Transverse colon (tissue), 4 donors: ENCODE data around the gene AHNAK. TPM values are rescaled to one million over a fixed set of nuclear protein-coding genes. Genes with fewer than 3 reads are reported as not detected.

ENCODE experiments used
- DNase-seq: peaks from one replicate; pipeline ENCODE4 v3.0.0-alpha.2; 2019
- H3K27ac ChIP-seq, 4 donors: fragments of 200-600 bp; sonication (generic); 2 replicates each; pipeline ENCODE4 v1.5.1; 2016 to 2018; ENCODE audit warnings: inconsistent platforms in 4 of 4
- H3K27me3 ChIP-seq: fragments of 200-600 bp; sonication (generic); 2 replicates; pipeline ENCODE4 v1.5.1; 2017; ENCODE audit warnings: inconsistent platforms
- H3K36me3 ChIP-seq, 4 donors: fragments of 200-600 bp; sonication (generic); 2 replicates each; pipeline ENCODE4 v1.5.1; 2017 to 2019; ENCODE audit warnings: inconsistent platforms in 4 of 4
- H3K4me1 ChIP-seq, 4 donors: fragments of 200-600 bp; sonication (generic); 2 replicates each; pipeline ENCODE4 v1.5.1; 2017 to 2020; ENCODE audit warnings: inconsistent platforms in 4 of 4
- H3K4me3 ChIP-seq, 4 donors: fragments of 200-600 bp; sonication (generic); 1 replicate in 1 of 4; 2 replicates in 3 of 4; pipeline versions ENCODE4 v1.5.1 to v1.6.1; 2017 to 2019; ENCODE audit warnings: inconsistent platforms in 4 of 4
- H3K9me3 ChIP-seq, 2 donors: fragments of 200-600 bp; sonication (generic); 2 replicates each; pipeline ENCODE4 v1.5.1; 2017 to 2019; ENCODE audit warnings: inconsistent platforms in 2 of 2
- EP300 ChIP-seq: sonication (generic); formaldehyde crosslinking; IDR thresholded peaks from one replicate; pipeline ENCODE4 v1.6.1; 2017; ENCODE audit warnings: antibody characterized with exemption, low read depth
- POLR2A ChIP-seq: fragments of 450-650 bp; IDR thresholded peaks from one replicate; pipeline ENCODE4 v1.6.1; 2016; ENCODE audit warnings: antibody characterized with exemption, mild to moderate bottlenecking, moderate library complexity
- POLR2AphosphoS5 ChIP-seq, 3 donors: sonication (generic); formaldehyde crosslinking; IDR thresholded peaks; one replicate each; pipeline ENCODE4 v1.6.1; 2016; ENCODE audit warnings: antibody characterized with exemption in 3 of 3
- WGBS, 2 donors: methylation state at CpG; one replicate each; pipeline ENCODE4 v1.1.5; 2018; ENCODE audit warnings: low coverage in 1 of 2; 5-methylcytosine and 5-hydroxymethylcytosine counted together
- in situ Hi-C, 4 donors: fragments of 200-750 bp; cut with MboI; loops; one replicate each; pipeline versions ENCODE4 v1.15.0 to v1.15.1; 2017; ENCODE audit warnings: low sequenced_read_pairs in 3 of 4, low pct_ligation_motif_present in 1 of 4, low pct_unique_long_range_greater_than_20kb in 1 of 4
- intact Hi-C: fragments of 100-400 bp; cut with DNase I; formaldehyde crosslinking; loops from one replicate; pipeline ENCODE4 v1.15.1; 2023; ENCODE audit warnings: low total_unique reads
- total RNA-seq, 4 donors: library from RNA; depleted of rRNA; stranded (reverse); fragments of >200 nt; gene quantifications; one replicate each; pipeline ENCODE4 v1.1.0, GENCODE V29; 2016
- TF ChIP-seq, protein P1 (sequence below), 5 experiments: fragments of 200-600 bp in 3 of 5; fragments of 450-650 bp in 2 of 5; sonication (generic) in 3 of 5; IDR thresholded peaks; 1 replicate in 2 of 5; 2 replicates in 3 of 5; pipeline ENCODE4 v1.5.1; 2016 to 2017; ENCODE audit warnings: antibody characterized with exemption in 5 of 5, inconsistent platforms in 3 of 5, mild to moderate bottlenecking in 2 of 5, moderate library complexity in 1 of 5

AHNAK gene
- total RNA-seq, 4 donors from 2014 or later, result 561 to 1,032 (median 742) TPM

DNA sequence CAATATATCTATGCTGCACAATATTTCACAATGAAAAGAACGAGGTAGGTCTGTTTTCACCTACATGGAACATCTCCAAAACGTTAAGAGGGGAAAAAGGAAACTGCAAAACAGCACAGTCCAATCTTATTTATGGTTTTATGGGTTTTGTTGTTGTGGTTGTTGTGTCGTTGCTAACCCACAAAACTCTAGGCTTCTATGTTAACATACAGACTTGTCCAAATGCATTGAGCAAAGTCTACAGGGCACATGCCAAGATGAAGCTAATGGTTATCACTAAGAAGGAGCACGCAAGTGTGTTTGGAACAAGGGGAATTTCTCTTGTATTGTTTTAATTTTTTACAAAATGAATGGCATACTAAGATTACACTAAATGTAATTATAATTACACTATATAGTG lies 48.6 kb downstream of the AHNAK start:
- H3K9me3 ChIP-seq, result no peaks in the 10 kb centered on the region
- no peak for DNase-seq
- WGBS, 2 donors, result 43 to 46% methylated on average over 2 to 4 of the region's 4 CpGs
- H3K36me3 ChIP-seq, result no peaks in the 10 kb centered on the region
- no peaks in the 10 kb centered on the region for H3K27me3 ChIP-seq
- peak overlapping the region in 2 of 4 donors; percentile 34 to 83 for H3K27ac ChIP-seq
- intact Hi-C loops (no loop called here), in situ Hi-C loops (no loop called here)
- peaks cover 22 to 49% (median 24%) of the 10 kb centered on the region in 4 donors for H3K4me1 ChIP-seq
- H3K4me3 ChIP-seq, result no peak overlapping the region
- TF ChIP-seq, protein P1, sequence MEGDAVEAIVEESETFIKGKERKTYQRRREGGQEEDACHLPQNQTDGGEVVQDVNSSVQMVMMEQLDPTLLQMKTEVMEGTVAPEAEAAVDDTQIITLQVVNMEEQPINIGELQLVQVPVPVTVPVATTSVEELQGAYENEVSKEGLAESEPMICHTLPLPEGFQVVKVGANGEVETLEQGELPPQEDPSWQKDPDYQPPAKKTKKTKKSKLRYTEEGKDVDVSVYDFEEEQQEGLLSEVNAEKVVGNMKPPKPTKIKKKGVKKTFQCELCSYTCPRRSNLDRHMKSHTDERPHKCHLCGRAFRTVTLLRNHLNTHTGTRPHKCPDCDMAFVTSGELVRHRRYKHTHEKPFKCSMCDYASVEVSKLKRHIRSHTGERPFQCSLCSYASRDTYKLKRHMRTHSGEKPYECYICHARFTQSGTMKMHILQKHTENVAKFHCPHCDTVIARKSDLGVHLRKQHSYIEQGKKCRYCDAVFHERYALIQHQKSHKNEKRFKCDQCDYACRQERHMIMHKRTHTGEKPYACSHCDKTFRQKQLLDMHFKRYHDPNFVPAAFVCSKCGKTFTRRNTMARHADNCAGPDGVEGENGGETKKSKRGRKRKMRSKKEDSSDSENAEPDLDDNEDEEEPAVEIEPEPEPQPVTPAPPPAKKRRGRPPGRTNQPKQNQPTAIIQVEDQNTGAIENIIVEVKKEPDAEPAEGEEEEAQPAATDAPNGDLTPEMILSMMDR (IDR thresholded peaks at IDR 0.05), result no peak
- TF ChIP-seq EP300 (no peak), POLR2A (no peak), POLR2AphosphoS5 (IDR thresholded peaks at IDR 0.05) (no peak)

DNA sequence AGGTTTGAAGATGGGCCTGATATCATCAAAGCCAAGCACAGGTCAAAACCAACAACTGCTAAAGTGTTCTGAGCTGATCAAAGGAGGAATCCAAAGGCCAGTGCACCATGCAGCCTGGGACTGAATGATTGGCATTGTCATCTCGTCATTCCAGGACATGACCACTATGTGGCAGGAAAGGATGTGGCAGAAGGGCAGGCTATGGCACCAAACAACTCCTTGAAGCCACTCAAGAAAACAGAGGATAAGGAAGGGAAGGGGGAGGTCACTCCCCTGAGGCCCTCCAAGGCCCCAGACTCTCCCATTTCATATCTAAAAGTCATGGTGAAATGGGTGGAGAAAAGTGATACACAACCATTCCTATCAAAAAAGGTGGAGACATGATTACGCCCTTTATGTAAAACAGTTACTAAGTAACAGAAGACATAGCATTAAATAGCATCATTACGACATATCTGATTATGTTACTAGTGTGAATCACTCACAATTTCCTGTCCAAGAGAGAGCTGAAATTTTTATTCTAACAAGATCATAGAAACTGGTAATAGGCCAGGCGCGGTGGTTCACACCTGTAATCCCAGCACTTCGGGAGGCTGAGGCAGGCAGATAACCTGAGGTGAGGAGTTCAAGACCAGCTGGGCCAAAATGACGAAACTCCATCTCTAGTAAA lies 49.3 kb downstream of the AHNAK start:
- no peaks in the 10 kb centered on the region for H3K36me3 ChIP-seq
- peak; percentile 62 for DNase-seq
- H3K4me3 ChIP-seq, result no peak overlapping the region
- TF ChIP-seq POLR2A, result no peak
- TF ChIP-seq, protein P1 (IDR thresholded peaks at IDR 0.05), result peak; percentile 36 to 78 (median 48)
- H3K27me3 ChIP-seq, result no peaks in the 10 kb centered on the region
- WGBS, 2 donors, result 43 to 56% methylated on average over 2 to 7 of the region's 7 CpGs
- no peaks in the 10 kb centered on the region for H3K9me3 ChIP-seq
- intact Hi-C loops (no loop called here), in situ Hi-C loops (no loop called here)
- peaks cover 17 to 42% (median 22%) of the 10 kb centered on the region in 4 donors for H3K4me1 ChIP-seq
- peak overlapping the region in 3 of 4 donors; percentile 34 to 83 (median 36) for H3K27ac ChIP-seq

DNA sequence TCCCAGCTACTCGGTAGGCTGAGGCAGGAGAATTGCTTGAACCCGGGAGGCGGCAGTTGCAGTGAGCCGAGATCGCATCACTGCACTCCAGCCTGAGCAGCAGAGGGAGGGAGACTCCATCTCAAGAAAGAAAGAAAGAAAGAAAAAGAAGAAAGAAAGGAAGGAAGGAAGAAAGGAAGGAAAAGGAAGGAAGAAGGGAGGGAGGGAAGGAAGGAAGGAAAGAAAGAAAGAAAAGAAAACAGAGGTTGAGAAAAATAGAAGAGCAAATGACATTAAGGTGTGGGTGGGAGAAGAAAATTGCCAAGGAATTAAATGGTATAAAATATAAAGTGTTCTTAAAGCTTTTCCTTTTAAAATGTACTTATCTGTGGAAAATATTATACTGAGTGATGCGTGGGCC lies 49.9 kb downstream of the AHNAK start:
- no peak for DNase-seq
- peak overlapping the region in 3 of 4 donors; percentile 1 to 36 (median 34) for H3K27ac ChIP-seq
- peaks cover 11 to 36% (median 19%) of the 10 kb centered on the region in 4 donors for H3K4me1 ChIP-seq
- intact Hi-C loops, result no loop called here
- WGBS, 2 donors, result 95 to 96% methylated on average over 6 of the region's 6 CpGs
- in situ Hi-C loops, result no loop called here
- TF ChIP-seq POLR2AphosphoS5 (IDR thresholded peaks at IDR 0.05) (no peak), POLR2A (no peak), EP300 (no peak)
- TF ChIP-seq, protein P1 (IDR thresholded peaks at IDR 0.05), result no peak
- no peaks in the 10 kb centered on the region for H3K9me3 ChIP-seq
- no peaks in the 10 kb centered on the region for H3K27me3 ChIP-seq
- H3K36me3 ChIP-seq, result no peaks in the 10 kb centered on the region
- no peak overlapping the region for H3K4me3 ChIP-seq

DNA sequence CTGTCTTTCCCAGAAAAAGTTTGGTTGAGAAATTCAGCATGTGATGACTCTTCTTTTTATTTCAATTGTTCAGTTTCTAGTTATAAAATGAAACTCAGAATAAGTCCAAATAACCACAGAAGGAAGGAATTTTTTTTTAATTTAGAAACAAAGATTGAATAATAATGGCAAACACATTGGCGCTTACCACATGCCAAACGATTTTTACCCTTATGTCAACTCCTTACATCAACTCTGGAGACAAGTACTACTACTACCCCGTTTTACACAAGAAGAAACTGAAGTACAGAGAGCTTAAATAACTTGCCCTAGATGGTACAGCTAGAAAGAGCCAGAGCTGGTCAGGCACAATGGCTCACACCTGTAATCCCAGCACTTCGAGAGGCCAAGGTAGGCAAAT lies 52.4 kb downstream of the AHNAK start:
- Histone ChIP-seq H3K4me3 (no peak overlapping the region), H3K9me3 (no peaks in the 10 kb centered on the region), H3K27ac (no peak overlapping the region), H3K36me3 (no peaks in the 10 kb centered on the region), H3K4me1 (peaks cover 0 to 11% (median 1%) of the 10 kb centered on the region in 4 donors), H3K27me3 (no peaks in the 10 kb centered on the region)
- 71 to 80% methylated on average over 3 to 4 of the region's 4 CpGs for WGBS, 2 donors
- TF ChIP-seq, protein P1 (IDR thresholded peaks at IDR 0.05), result no peak
- TF ChIP-seq POLR2AphosphoS5 (IDR thresholded peaks at IDR 0.05), result no peak
- TF ChIP-seq EP300, result no peak
- TF ChIP-seq POLR2A, result no peak
- in situ Hi-C loops (no loop called here), intact Hi-C loops (no loop called here)
- DNase-seq, result no peak
